ENCODE measurements around the gene NPLOC4.

GRCh38 chr17:81636505-81637288, at the start of gene NPLOC4, which contains the start of gene TSPAN10:
- peak; percentile 97 to 99 for TF ChIP-seq POLR2A (IDR thresholded peaks at IDR 0.05)
- TF ChIP-seq CTCF (IDR thresholded peaks at IDR 0.05 in 4 of 5, conservative IDR thresholded peaks at IDR 0.05 in 1 of 5), result peak in 2 of 5 experiments; percentile 22 to 25

All from gastrocnemius medialis (tissue), 4 donors.